Esophagus mucosa (tissue), 1 donor: Measurements from ENCODE around the gene MTAP. TPM values are rescaled to one million over a fixed set of nuclear protein-coding genes. Genes with fewer than 3 reads are reported as not detected.

Source experiments
- ATAC-seq: fragments of 200-7000 bp; cut with Tn5 transposase; one replicate; pipeline ENCODE4 v1.9.1; 2020
- total RNA-seq: library from RNA; stranded (reverse); gene quantifications from one replicate; pipeline ENCODE4 v1.2.4, GENCODE V29; 2023
- donor health status: DM: yes; HTN: yes; CAD: no.

The MTAP gene
- total RNA-seq: 50.5 TPM

DNA sequence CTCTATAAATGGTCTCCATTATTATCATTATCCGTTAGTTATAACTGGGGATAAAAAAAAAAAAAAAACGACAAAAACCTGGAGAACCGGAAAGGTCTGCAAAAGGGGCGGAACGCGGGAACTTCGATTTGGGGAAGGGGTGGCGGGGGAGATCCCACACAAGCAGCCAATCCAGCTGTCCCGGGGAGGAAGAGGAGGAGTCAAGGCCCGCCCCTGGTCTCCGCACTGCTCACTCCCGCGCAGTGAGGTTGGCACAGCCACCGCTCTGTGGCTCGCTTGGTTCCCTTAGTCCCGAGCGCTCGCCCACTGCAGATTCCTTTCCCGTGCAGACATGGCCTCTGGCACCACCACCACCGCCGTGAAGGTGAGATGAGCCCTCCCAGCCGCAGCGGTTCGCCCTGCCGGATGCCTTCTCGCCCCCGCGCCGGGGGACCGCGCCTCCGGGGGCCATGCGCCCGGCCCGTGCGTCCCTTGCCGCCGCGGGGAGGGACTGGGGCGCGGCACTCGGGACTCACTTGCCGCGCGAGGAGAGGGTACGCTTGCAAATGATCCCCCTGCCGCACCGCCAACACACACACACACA, at the start of gene MTAP:
TSS of gene MTAP (plus strand) at position 219 of the 583 bp plus-strand sequence. CDS start at position 332, 113 bp downstream.
- peak; percentile 96 for ATAC-seq

DNA sequence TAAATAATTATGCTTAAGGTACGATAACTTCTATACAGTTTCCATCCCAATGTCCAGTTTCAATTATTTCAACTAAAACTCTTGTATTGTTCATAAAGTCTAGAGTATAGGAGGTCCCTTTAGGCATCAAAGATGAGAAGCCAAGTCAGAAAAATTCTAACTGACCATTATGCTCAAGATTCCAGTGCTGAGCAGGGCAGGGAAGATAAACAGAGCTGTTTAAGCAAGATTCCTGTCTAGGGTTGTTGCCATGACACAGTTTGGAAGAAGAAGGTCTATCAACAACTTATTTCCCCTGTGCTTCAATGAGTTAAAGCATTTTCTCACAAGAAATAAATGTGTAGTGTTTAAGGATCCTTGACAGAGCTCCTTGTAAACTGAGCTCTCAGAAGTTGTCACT, 48.9 kb upstream of the MTAP start:
- ATAC-seq: no peak

DNA sequence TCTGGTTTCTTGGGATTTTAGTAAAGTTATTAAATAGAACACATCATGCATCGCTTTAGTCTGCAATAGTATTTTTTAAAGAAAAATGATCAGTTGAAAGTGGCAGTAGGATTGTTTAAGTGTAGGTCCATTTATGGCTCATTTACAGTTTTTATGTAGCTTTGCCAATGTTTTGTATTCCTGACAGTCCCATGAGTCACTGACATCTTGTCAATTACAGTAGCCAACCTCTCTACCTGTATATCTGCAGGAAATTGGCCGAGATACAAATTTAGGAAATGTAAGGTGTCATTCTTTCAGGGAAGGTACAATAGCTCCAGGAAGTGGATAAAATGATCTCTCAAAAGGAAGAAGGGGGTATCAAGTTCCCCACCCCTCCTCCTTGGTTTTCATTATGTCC, 47.7 kb upstream of the MTAP start:
- ATAC-seq: peak; percentile 74

DNA sequence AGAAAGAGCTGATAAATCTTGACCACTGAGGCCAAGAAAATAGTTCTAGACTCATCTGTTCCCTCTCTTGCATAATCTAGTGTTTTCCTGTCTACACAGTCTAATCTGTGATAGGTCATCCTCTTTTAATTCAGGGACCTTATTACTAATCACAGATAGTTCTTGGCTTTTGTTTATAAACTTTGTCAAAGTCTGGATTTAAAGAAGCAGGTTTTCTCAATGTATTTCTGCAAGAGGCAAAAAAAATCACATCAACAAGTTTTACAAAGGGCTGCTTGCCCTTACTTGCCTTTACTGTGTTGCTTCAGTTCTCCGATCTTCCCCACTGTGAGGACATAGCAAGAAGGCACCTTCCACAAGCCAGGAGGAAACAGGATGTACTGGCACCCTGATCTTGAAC, 43.9 kb upstream of the MTAP start:
- peak; percentile 79 for ATAC-seq

DNA sequence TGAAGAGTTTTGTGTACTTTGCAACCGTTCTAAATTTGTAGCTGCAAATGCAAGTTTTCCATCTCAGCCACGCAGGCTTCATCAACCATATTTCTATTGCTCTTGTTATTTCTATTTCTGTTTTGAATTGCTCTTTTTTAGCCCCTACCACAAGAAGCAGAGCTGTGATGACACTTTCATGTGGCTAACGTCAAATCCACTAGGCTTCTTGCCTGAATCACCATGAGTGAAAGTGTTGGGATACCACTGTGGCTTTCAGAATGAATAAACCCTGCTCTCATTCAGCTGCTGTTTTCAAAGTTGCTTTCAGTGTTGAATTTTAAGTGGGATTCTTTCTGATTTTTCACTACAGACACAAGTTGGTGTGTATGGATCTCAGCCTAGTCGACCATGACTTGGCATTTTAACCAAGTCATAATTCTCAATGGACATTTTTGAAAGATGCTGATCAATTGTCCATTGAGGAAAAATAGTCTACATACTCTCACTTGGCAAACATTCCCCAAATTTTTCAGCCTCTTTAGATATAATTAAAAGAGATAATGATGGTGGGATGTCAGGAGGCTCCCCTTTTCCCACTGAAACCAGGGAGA, 41.0 kb upstream of the MTAP start:
- no peak for ATAC-seq

DNA sequence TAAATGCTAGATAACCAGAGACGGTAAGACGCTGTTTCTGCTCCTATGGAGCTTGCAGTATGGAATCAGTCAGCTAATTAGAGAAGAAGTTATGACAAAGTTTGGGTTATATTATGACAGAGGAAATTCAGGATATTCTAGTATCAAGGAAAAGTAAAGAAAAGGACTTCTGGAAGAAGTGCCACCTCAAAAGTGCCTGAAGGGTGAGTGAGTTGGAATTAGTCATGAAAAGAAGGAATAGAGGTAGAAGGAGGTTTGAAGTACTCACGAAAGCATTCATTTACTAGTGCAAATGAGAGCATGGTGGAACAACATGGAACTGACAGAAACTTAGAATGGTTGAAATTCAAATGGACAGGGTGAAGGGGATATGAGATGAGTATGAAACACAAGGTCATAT, 40.4 kb upstream of the MTAP start:
- ATAC-seq: peak; percentile 20

DNA sequence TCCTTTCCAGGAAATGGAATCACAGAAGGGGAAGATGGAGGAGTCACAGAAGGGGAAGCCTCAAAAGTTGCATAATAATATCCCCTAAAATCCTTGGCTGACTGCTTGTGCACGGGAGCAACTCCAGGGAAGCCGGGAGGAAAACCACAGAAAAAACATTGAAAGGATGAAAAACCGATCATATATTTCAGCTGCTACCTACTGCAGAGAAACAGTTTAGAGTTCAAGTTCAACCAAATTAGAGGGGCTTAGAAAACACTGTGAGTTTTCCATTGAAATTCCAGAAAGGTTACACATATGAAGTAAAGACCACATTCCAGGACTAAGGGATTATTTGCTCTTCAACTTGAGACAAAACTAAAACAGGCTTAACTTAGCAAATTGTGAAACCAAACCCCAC, 37.6 kb upstream of the MTAP start:
- ATAC-seq: no peak

DNA sequence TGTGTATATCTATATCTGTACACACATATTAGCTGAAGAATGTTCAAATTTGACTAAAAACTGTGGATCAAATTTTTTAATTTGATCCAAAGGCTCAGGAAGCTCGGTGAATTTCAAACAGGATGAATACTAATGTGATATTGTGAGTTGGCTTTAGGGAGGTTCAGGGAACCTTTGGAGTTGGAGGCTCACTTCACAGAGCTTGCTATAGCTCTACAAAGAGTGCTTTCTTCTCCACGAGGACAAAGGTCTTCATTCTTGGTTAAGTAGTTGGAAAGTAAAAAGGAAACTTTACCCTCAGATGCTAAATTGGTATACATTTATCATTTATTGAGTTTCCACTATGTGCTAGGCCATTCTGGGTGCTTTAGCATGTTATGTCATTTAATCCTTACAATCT, 36.3 kb upstream of the MTAP start:
- no peak for ATAC-seq

DNA sequence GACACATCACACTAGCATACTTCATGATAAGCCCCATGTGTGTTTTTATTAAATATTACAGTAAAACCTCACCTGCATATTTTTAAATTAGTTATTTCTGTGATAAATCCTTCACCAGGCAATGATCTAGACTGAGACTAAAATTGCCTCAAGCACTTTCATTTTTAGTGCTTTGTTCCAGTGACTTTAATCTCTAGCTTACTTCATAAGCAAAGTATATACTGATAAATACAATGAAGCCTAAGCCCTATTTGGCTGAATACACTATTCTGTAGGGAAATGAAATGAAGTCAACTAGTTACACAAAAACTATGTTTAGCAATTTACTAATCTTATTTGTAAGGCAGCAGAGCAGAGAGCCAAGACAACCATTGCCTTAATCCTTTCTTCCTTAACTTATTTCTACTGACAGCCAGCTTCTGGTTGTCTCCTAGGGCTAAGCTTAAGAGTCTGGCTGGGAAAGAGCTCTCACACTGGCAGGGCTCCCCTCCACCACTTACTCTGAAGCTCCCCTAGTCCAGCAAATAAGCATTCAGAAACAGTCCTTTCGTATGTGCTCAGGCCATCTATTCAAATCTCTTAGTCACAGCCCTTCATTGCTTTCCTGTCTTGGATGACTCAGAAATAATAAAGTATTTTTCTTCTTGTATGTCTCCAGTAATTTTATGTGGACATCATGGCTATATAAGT, 31.4 kb upstream of the MTAP start:
- ATAC-seq: peak; percentile 93

DNA sequence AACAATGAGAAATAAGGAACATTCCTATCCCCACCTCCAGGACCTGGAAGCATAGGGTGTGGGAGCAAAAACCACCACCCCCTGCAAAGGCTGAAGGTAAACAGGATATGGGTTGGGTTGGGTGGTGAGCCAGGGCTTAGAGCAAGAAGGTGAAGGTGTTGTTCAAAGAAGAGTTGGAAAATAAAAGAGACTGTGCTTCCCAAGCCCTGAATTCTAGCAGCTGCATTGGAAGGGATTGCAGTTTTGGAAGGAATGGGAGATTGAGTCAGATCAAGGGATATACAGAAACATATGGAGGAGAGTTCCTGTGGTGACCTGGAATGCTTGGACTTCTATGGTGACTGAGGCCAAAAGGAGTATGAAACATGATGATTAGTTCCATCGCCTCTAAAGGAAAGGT, 24.7 kb upstream of the MTAP start:
- ATAC-seq: peak; percentile 50

DNA sequence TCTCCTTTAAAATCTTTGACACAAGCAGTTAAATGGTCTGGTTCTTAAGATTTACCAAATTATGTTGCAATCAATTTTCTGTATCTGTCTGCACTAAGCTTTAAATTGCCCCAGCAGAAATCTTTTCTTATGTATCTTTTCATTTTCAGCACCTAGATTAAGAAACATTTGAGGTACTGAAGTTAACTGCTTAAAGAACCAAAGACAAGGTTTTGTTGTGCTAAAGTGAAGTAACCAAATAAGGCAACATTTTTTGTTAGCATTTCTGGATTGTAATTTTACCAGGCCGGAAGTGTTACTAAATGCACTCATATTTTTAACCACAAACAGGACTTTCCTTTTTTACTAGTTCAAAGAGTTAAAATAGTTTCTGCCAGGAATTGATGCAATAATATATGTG, 24.1 kb upstream of the MTAP start:
- ATAC-seq: no peak

DNA sequence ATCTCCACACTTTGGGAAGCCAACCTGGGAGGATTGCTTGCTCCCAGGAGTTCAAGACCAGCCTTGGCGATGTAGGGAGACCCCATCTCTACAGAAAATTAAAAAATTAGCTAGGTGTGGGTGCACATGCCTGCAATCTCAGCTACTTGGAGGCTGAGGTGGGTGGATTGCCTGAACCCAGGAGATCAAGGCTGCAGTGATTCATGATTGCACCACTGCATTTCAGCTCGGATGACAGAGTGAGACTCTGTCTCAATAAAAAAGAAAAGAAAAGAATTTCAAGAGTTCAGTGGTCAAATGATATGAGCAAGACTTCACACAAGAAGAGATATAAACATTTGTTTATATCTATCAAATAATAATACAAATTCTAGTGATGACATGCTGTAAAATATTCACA, 23.0 kb upstream of the MTAP start:
- peak; percentile 53 for ATAC-seq

DNA sequence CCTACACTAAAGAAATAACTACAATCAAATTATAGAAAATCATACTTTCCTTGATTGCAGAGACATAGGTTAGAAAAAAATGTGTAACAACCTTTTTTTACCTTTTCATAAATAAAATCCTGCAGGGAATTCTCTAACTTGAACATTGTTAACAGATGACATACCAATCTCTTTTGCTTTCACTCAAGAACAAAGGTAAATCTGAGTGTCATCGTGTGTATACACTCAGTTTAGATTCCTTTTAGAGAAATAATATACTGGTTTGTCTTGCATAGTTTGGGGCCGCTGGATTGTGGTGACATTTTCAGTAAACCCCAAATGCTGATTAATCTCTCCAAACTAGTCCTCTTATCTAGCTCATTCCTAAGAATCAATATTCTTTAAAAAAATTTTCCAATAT, 20.8 kb upstream of the MTAP start:
- no peak for ATAC-seq

DNA sequence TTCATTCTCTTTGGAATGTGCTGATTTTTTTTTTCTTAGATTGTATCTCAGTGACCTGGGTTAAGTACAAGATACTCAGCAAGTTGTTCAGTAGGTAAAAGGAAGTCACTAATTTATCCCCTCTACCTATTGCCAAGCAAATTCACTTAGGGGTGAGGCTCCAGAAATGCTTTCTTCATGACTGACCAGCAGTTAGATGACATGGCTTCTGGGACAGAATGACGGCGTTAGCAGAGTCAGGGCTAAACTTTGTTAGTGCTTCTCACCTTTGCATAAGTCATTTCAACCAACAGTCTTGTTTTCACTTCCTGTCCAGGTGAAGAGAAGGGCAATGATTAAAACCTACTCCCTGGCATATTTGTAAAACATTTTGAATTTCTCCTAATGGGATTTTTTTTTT, 20.2 kb upstream of the MTAP start:
- ATAC-seq: peak; percentile 73

DNA sequence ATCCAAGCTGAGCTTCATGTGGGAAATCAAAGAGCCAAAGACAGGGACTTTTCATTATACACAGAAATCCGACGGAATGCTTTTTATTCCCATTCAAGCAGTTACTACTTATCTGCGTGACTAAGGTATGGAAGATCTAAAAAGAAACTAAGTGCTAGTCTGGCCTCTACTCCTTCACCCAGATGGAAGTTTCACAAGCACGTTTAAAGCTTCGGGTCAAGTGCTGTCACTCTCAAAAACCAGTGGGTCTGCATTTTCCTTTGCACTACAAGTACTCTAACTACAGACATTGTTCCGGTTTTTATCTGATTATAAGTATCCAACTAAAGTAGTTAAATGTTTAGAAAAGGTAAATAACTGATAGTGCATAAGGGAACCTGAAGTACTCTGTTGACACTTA, 13.7 kb upstream of the MTAP start:
- no peak for ATAC-seq

DNA sequence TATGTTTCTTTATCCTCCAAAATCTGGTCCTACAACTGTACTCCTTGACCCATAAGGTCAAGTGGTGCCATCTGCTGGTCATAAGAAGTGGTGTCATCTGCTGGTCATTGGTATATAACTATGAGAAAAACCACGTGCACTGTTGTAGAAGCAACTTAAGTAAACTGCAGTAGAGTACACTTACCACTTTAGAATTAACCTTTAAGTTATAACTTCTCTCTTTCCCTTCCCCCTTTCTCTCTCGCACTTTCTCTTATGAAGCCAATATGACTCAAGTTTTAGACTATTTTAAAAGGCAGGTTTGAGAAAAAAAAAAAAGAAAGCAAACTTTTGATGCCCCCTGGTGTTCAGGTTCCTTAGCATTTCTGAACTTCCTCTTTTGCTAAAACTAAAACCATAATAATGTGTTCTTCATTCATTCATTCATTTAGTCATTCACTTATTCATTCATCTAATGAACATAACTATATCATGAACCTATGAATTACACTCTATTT, 12.8 kb upstream of the MTAP start:
- ATAC-seq: peak; percentile 94

DNA sequence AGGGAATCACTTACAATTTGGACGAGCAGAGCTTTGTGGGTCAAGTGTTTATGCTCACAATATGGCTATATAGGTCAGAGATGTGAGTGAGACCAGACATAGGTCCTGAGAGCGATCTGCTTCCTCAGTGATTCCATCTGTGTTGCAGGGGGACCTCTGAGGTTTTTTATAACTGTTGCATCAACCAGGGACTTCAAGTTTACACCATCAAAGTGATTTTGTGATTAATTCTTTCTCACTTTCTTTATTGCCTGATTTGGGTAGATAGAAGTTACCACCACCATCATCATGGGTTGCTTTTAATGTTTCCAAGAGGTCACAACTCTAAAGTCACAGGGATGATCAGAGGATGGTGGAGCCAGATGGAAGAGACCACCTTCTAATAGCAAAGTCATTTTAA, 7.0 kb upstream of the MTAP start:
- ATAC-seq: no peak

DNA sequence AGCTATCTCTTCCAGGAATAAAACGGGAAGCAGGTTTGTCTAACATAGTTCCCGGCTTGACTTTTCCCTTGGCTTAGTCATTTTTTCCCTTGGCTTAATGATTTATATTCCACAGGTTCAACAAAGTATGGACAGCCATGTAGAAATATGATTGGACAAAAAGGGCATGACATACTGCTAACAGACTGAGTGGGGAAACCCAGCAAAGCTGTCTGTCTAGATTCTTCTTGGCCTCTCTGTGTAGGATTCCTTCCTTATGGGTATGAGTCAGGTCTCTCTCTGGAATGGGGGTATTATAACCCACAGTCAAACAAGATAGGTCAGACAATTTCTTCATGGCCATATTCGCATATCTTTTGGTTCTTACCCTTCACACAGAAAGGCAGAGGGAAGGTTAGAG, 5.7 kb upstream of the MTAP start:
- ATAC-seq: peak; percentile 61

DNA sequence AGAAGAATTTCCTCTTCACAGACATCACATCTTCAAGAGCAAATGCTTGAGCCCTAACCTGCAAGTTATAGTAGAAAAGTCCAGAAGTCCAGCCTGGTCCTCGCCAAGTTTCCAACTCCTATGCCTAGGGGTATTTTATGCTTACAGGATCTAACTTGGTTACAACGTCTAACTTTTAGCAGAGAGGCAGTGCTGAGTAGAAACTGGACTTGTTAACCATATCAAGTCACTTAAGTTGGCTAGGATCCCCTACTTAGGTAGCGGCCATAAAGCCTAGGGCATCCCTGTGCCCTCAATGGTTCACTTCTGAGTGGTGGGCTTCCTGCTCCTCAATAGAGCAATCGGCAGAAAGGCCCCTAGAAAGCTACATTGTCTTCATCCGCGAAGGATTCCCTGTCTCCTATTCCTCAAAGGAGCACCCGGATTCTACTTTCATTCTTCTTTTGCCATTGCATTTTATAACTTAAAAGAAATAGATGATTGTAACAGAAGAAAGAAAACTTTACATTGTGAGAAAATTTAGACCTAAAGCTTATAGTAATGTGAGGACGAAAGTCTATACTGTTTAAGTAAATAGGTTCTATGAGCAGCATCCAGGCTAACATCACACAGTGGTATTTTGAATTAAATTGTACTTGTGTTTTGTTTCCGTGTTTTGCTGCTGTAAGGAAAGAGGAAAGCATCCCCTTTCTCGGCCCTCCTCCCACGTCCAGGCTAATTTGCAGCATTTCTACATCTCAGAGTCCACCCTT, 1.3 kb upstream of the MTAP start:
- no peak for ATAC-seq

DNA sequence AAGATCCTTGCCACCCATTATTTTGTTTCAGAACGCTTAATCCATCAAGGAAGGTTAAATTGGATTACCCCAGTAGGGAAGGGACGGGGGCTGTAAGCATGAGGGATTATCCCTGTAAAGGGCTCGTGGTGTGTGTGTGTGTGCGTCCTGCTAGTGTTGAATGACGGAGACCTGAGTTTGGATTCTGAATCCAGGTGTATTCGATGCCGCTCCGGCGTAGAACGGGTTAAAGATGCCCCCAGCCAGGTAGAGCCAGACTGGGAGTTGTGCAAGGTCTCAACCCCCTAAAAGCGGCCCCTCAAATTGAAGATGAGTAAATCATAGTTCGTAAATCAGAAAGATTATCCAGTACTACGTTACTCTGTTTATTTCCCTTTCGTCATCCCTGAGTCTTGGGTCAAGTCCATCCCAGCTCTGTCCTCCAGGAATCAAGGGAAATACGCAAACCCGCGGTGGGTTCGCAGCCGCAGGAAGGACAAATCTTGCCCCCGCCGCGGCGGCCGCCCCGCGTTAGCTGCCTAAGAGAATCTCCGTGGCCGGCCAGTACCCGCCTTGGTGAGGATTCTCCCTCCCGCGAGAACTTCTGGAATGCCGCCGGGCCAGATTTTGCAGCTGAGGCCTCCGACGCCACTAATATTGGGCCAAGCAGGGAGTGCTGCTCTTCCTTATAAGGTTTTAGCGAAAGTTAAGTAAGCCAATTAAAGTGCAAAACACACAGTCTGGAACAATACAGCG, 586 bp upstream of the MTAP start:
- ATAC-seq: peak; percentile 78

DNA sequence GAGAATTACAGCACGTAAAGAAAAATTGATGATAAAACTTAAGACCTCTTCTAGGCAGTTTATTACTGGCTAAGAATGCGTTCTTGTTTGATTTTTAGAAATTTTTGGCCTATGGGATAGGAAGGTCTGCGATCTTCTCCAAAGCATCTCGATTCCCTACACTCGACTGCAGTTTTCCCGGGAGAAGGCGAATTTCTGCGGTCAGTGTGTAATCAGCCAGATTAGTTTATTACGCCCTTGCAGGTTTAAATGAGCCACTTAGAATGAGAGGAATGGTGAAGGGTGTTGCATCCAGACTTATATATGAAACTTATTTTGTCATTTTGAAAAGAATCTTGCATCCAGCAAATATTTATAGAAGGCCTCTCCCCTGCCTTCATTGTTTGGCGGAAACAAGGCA, 1.2 kb downstream of the MTAP start:
- no peak for ATAC-seq

DNA sequence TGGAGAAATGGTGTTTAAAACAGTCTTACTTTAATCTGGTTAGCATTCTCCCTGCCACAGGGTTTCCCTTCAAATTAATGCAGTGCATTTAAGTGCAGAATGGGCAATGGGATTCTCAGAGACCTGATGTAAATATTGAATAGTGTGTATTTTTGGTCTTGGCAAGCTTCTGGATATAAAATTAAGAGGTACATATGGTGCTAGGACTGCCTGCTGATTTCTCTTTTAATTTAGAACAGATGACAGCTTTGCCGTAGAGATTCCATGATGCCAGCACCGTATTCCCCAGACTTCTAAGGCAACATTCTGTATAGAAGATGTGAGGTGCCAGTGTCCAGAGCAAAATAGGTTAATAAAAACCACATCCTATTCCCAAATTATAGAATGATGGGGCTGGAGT, 1.9 kb downstream of the MTAP start:
- no peak for ATAC-seq

DNA sequence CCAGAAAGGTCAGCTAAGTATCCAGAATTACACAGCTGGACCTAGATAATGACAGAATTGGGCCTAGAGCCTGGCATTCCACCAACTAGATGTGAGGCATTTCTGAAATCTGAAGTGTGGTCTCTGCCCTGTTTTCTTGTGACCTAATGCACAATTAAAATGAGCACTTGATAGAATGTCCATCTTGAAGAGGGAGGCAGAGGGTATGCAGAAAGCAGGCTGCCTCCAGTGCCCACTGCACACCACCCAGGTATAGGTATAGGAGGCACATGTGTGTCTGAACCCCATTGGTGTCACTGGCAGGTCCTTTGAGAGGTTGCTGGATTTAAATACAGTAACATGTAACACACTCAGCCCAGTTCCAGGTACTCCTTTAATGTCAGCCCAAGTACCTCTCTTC, 2.4 kb downstream of the MTAP start:
- ATAC-seq: no peak
